Nephron progenitor cell (in vitro differentiated cells): Measurements from ENCODE around the gene B4GALT2.

Experiments
- DNase-seq: peaks from one replicate; pipeline ENCODE4 v3.0.0; 2021
- H3K27ac Mint-ChIP-seq: 2 replicates; pipeline ENCODE4 v1.8.0; 2021; ENCODE audit warnings: mild to moderate bottlenecking, moderate library complexity, mixed read lengths
- H3K27me3 Mint-ChIP-seq: 2 replicates; pipeline ENCODE4 v1.8.0; 2021; ENCODE audit warnings: mild to moderate bottlenecking, low read depth, mixed read lengths; ENCODE audit not compliant: poor library complexity
- H3K36me3 Mint-ChIP-seq: 2 replicates; pipeline ENCODE4 v1.8.0; 2021; ENCODE audit warnings: low read depth, mixed read lengths
- H3K4me1 Mint-ChIP-seq: 2 replicates; pipeline ENCODE4 v1.8.0; 2021; ENCODE audit warnings: mixed read lengths
- H3K4me3 Mint-ChIP-seq: 2 replicates; pipeline ENCODE4 v1.8.0; 2021; ENCODE audit warnings: mild to moderate bottlenecking, moderate library complexity, mixed read lengths
- H3K9me3 Mint-ChIP-seq: 2 replicates; pipeline ENCODE4 v1.8.0; 2021; ENCODE audit warnings: mild to moderate bottlenecking, moderate library complexity, mixed read lengths
- TF ChIP-seq, protein P1 (sequence below): fragments of 200-600 bp; sonication (generic); IDR thresholded peaks from 2 replicates; pipeline ENCODE4 v1.5.0; 2021; ENCODE audit warnings: antibody characterized with exemption

The B4GALT2 gene

GRCh38 chr1:43951021-43951985 lies 27.7 kb upstream of the B4GALT2 start:
- H3K4me1 Mint-ChIP-seq, result peaks cover 61% of the 10 kb centered on the region
- peak overlapping the region; percentile 10 for H3K27ac Mint-ChIP-seq
- H3K9me3 Mint-ChIP-seq, result no peaks in the 10 kb centered on the region
- no peak for DNase-seq
- peaks cover 8% of the 10 kb centered on the region for H3K36me3 Mint-ChIP-seq
- no peak overlapping the region for H3K4me3 Mint-ChIP-seq
- TF ChIP-seq, protein P1, sequence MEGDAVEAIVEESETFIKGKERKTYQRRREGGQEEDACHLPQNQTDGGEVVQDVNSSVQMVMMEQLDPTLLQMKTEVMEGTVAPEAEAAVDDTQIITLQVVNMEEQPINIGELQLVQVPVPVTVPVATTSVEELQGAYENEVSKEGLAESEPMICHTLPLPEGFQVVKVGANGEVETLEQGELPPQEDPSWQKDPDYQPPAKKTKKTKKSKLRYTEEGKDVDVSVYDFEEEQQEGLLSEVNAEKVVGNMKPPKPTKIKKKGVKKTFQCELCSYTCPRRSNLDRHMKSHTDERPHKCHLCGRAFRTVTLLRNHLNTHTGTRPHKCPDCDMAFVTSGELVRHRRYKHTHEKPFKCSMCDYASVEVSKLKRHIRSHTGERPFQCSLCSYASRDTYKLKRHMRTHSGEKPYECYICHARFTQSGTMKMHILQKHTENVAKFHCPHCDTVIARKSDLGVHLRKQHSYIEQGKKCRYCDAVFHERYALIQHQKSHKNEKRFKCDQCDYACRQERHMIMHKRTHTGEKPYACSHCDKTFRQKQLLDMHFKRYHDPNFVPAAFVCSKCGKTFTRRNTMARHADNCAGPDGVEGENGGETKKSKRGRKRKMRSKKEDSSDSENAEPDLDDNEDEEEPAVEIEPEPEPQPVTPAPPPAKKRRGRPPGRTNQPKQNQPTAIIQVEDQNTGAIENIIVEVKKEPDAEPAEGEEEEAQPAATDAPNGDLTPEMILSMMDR, result no peak
- H3K27me3 Mint-ChIP-seq, result no peaks in the 10 kb centered on the region

GRCh38 chr1:43952731-43953346 lies 26.2 kb upstream of the B4GALT2 start:
- DNase-seq, result peak; percentile 56
- H3K27ac Mint-ChIP-seq, result peak overlapping the region; percentile 70
- peak overlapping the region; percentile 30 for H3K4me3 Mint-ChIP-seq

DNA sequence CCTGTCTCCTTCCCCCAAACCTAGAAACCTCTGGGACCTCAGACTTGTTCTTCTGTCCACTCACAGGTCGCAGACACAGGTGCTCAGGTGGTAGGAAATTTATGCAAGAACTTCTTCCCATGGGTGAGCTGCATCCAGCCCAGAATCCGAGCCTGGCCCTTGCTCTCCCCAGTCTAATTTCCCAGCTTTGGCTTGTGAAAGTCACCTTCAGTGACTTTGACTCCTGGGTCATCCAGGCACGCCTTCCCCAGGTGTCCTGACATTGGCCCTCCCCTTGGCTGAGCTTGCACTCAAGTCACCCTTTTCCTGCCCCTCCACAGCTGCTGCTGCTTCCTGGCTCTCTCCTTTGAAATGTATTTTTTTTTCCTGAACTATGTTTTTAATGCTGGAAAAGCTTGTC lies 25.6 kb upstream of the B4GALT2 start:
- H3K4me3 Mint-ChIP-seq, result peak overlapping the region; percentile 24
- H3K4me1 Mint-ChIP-seq, result peaks cover 49% of the 10 kb centered on the region
- no peaks in the 10 kb centered on the region for H3K27me3 Mint-ChIP-seq
- no peaks in the 10 kb centered on the region for H3K9me3 Mint-ChIP-seq
- peaks cover 19% of the 10 kb centered on the region for H3K36me3 Mint-ChIP-seq
- TF ChIP-seq, protein P1, result no peak
- H3K27ac Mint-ChIP-seq, result peak overlapping the region; percentile 70
- DNase-seq, result no peak

More at GRCh38 chr1:43952731-43953346, 26.2 kb upstream of the B4GALT2 start:
- Mint-ChIP-seq H3K9me3 (no peaks in the 10 kb centered on the region), H3K4me1 (peaks cover 55% of the 10 kb centered on the region), H3K36me3 (peaks cover 14% of the 10 kb centered on the region), H3K27me3 (no peaks in the 10 kb centered on the region)
- TF ChIP-seq, protein P1, result no peak

GRCh38 chr1:43954036-43954435 lies 25.0 kb upstream of the B4GALT2 start:
- no peak overlapping the region for H3K27ac Mint-ChIP-seq
- no peak overlapping the region for H3K4me3 Mint-ChIP-seq
- DNase-seq, result no peak
- TF ChIP-seq, protein P1, result no peak
- H3K4me1 Mint-ChIP-seq, result peaks cover 43% of the 10 kb centered on the region
- H3K36me3 Mint-ChIP-seq, result peaks cover 20% of the 10 kb centered on the region
- no peaks in the 10 kb centered on the region for H3K9me3 Mint-ChIP-seq
- no peaks in the 10 kb centered on the region for H3K27me3 Mint-ChIP-seq

- Mint-ChIP-seq H3K4me3 (no peak overlapping the region), H3K27ac (no peak overlapping the region), H3K9me3 (no peaks in the 10 kb centered on the region), H3K27me3 (no peaks in the 10 kb centered on the region), H3K4me1 (peaks cover 32% of the 10 kb centered on the region), H3K36me3 (peaks cover 15% of the 10 kb centered on the region)
- DNase-seq, result no peak
- TF ChIP-seq, protein P1, result no peak
These were observed 22.8 kb upstream of the B4GALT2 start for GRCh38 chr1:43956234-43956633.
